ENCODE measurements around the gene KLHL6. TPM values are rescaled to one million over a fixed set of nuclear protein-coding genes. Genes with fewer than 3 reads are reported as not detected.

Gene KLHL6
- total and polyA plus RNA-seq, 2 of the 8 experiments (the other 6 are each of a cell fraction or from before 2014, with no cell fraction given), result 0.05 TPM; not detected in 1

DNA sequence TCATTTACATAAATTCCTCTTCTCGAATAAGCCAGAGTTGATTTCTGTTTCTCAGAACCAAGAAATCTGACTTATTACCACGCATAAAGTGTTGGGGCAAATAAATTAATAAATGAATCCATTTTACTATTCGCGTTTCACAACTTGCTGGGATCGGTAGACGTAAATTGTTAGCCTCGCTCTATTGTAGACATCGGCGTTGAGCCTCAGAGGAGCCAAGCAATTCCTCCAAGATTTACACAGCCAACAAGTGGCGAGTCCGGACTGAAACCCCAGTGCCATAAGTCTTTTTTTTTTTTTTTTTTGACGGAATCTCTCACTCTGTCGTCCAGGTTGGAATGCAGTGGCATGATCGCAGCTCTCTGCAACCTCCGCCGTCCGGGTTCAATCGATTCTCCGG is 8.9 kb downstream of the KLHL6 start:
- Histone ChIP-seq H3K27me3 (replicated peaks in 1 of 4; ENCODE audit: control insufficient read depth in 3 of 4, extremely low read depth in 1 of 4, insufficient read depth in 3 of 4, low read length in 3 of 4) (no peaks in the 10 kb centered on the region), H3K56ac (replicated peaks; ENCODE audit: insufficient read length, low read depth, low read length) (no peak overlapping the region), H2AFZ (ENCODE audit: low read length) (no peak overlapping the region), H3K4me1 (replicated peaks in 1 of 4; ENCODE audit: control insufficient read depth in 3 of 4, insufficient read depth in 4 of 4, low read length in 3 of 4) (peaks cover 0 to 13% (median 6%) of the 10 kb centered on the region in 4 experiments; a peak in 6 of 7 replicates), H2BK20ac (ENCODE audit: low read length) (no peak overlapping the region), H3K18ac (ENCODE audit: extremely low read depth, low read length) (no peak overlapping the region), H3K4me3 (ENCODE audit: extremely low read depth in 1 of 4, insufficient read depth in 2 of 4, low read depth in 3 of 4, low read length in 4 of 4) (no peak overlapping the region), H3K23me2 (ENCODE audit: low read depth, low read length) (no peaks in the 10 kb centered on the region; the same call in 1 of the 2 replicates), H4K91ac (replicated peaks; ENCODE audit: insufficient read length, low read length) (no peak overlapping the region), H2BK5ac (ENCODE audit: low read depth, low read length) (no peak overlapping the region), H3K4ac (replicated peaks; ENCODE audit: insufficient read length, low read depth, low read length) (no peak overlapping the region), H2BK120ac (replicated peaks; ENCODE audit: low read depth, low read length) (no peak overlapping the region), H3K9me3 (ENCODE audit: insufficient read depth in 2 of 2, low read depth in 1 of 2, low read length in 1 of 2) (no peaks in the 10 kb centered on the region), H2AK5ac (ENCODE audit: low read depth, low read length) (no peak overlapping the region), H2BK12ac (ENCODE audit: low read depth, low read length) (no peak overlapping the region), H3K4me2 (ENCODE audit: insufficient read depth in 1 of 2, low read depth in 2 of 2, low read length in 2 of 2) (no peak overlapping the region), H2BK15ac (ENCODE audit: low read length) (no peak overlapping the region), H3K79me1 (ENCODE audit: low read depth, low read length) (no peaks in the 10 kb centered on the region), H4K5ac (ENCODE audit: insufficient read length, low read depth, low read length) (no peak overlapping the region), H3K36me3 (ENCODE audit: control insufficient read depth in 2 of 4, insufficient read depth in 4 of 4, low read length in 3 of 4) (no peaks in the 10 kb centered on the region), H3K23ac (ENCODE audit: insufficient read length) (no peak overlapping the region), H4K20me1 (replicated peaks in 1 of 2; ENCODE audit: control insufficient read depth in 1 of 2, insufficient read depth in 2 of 2, low read length in 2 of 2) (no peaks in the 10 kb centered on the region), H3K9ac (replicated peaks in 1 of 4; ENCODE audit: extremely low read depth in 1 of 4, low read depth in 3 of 4, low read length in 3 of 4) (no peak overlapping the region), H4K8ac (ENCODE audit: extremely low read depth, insufficient read depth, low read length) (no peak overlapping the region), H3K27ac (ENCODE audit: low read depth, low read length) (no peak overlapping the region), H3K14ac (ENCODE audit: insufficient read length) (no peak overlapping the region), H3K79me2 (ENCODE audit: control insufficient read depth in 1 of 2, insufficient read depth in 2 of 2, low read length in 2 of 2) (no peaks in the 10 kb centered on the region)
- CTCF ChIA-PET (ENCODE audit: partially characterized antibody), result interaction anchor here (1.3 kb wide), 1 partner anchor 75 kb away, joined by 5 read pairs; no protein-coding TSS in a partner anchor
- TF ChIP-seq TAF7 (optimal IDR thresholded peaks at IDR 0.05; ENCODE audit: borderline replicate concordance, low read depth, low read length), result no peak
- WGBS, 2 experiments (ENCODE audit: extremely low coverage in 1 of 2, insufficient coverage in 1 of 2, insufficient read length in 1 of 2, insufficient replicate concordance in 2 of 2, low coverage in 1 of 2, low lambda C conversion rate in 2 of 2, missing lambda C conversion rate in 1 of 2), result 89% methylated on average over 19 of the region's 19 CpGs; no CpG with 5 or more reads in 1 of the 2 experiments
- POLR2A ChIA-PET (ENCODE audit: partially characterized antibody), result no interaction called here
- DNase-seq (ENCODE audit: low read depth in 1 of 2, low spot score in 2 of 2), result no peak
- FAIRE-seq, result no peak
